ENCODE data around the gene TSFM.

The TSFM gene

GRCh38 chr12:57753756-57754337 lies 28.7 kb upstream of the TSFM start:
- TF ChIP-seq CTCF (IDR thresholded peaks at IDR 0.05; ENCODE audit: borderline replicate concordance, control extremely low read depth, extremely low read depth, insufficient read depth, missing control alignments): no peak
- no peak for DNase-seq (ENCODE audit: low spot score)
- in situ Hi-C loops (cut with MboI; ENCODE audit: low sequenced_read_pairs, unreplicated experiment): no loop called here

- peak; percentile 88 for DNase-seq (ENCODE audit: low spot score)
- in situ Hi-C loops (cut with MboI; ENCODE audit: low sequenced_read_pairs, unreplicated experiment): no loop called here
- no peak for TF ChIP-seq CTCF (IDR thresholded peaks at IDR 0.05; ENCODE audit: borderline replicate concordance, control extremely low read depth, extremely low read depth, insufficient read depth, missing control alignments)
Observed at GRCh38 chr12:57754411-57755193, 28.0 kb upstream of the TSFM start, which contains the start of gene MARCHF9. MARCHF9 (plus strand) TSS chr12:57755103; CDS start chr12:57755529, 426 bp downstream.

GRCh38 chr12:57755194-57755453 lies 27.5 kb upstream of the TSFM start:
- in situ Hi-C loops (cut with MboI; ENCODE audit: low sequenced_read_pairs, unreplicated experiment): no loop called here
- DNase-seq (ENCODE audit: low spot score): no peak
- no peak for TF ChIP-seq CTCF (IDR thresholded peaks at IDR 0.05; ENCODE audit: borderline replicate concordance, control extremely low read depth, extremely low read depth, insufficient read depth, missing control alignments)

GRCh38 chr12:57755454-57756372 lies 26.9 kb upstream of the TSFM start:
- DNase-seq (ENCODE audit: low spot score): peak; percentile 61
- in situ Hi-C loops (cut with MboI; ENCODE audit: low sequenced_read_pairs, unreplicated experiment): no loop called here
- no peak for TF ChIP-seq CTCF (IDR thresholded peaks at IDR 0.05; ENCODE audit: borderline replicate concordance, control extremely low read depth, extremely low read depth, insufficient read depth, missing control alignments)

GRCh38 chr12:57756406-57757341 lies 25.9 kb upstream of the TSFM start:
- peak; percentile 84 for DNase-seq (ENCODE audit: low spot score)
- in situ Hi-C loops (cut with MboI; ENCODE audit: low sequenced_read_pairs, unreplicated experiment): no loop called here
- TF ChIP-seq CTCF (IDR thresholded peaks at IDR 0.05; ENCODE audit: borderline replicate concordance, control extremely low read depth, extremely low read depth, insufficient read depth, missing control alignments): peak; percentile 93

Data from GM13976 (cell line).